HepG2 (cell line): Measurements from ENCODE around the gene NINL. TPM values are rescaled to one million over a fixed set of nuclear protein-coding genes. Genes with fewer than 3 reads are reported as not detected.

Experiments used
- ARNTL ChIP-seq: sonication (generic); formaldehyde crosslinking; IDR thresholded peaks from 2 replicates; pipeline ENCODE4 v1.4.0; 2020; ENCODE audit warnings: mild to moderate bottlenecking, missing genetic modification reagents
- CHD4 ChIP-seq: fragments of 200-600 bp; sonication (generic); IDR thresholded peaks from 2 replicates; pipeline ENCODE4 v1.7.0; 2017; ENCODE audit warnings: mild to moderate bottlenecking, low read length, borderline replicate concordance
- GZF1 ChIP-seq: sonication (generic); formaldehyde crosslinking; IDR thresholded peaks from 2 replicates; pipeline ENCODE4 v1.5.1; 2020; ENCODE audit warnings: mild to moderate bottlenecking, missing genetic modification reagents
- RELA ChIP-seq: sonication (generic); formaldehyde crosslinking; IDR thresholded peaks from 2 replicates; pipeline ENCODE4 v1.4.0; 2020; ENCODE audit warnings: missing genetic modification reagents
- RNF2 ChIP-seq: fragments of 450-650 bp; conservative IDR thresholded peaks from 2 replicates; pipeline ENCODE4 v1.6.1; 2016; ENCODE audit warnings: low read depth
- ZNF235 ChIP-seq: sonication (generic); formaldehyde crosslinking; IDR thresholded peaks from 2 replicates; pipeline ENCODE4 v1.8.1; 2023; ENCODE audit warnings: mild to moderate bottlenecking, missing genetic modification reagents, borderline replicate concordance
- ZNF670 ChIP-seq: sonication (generic); formaldehyde crosslinking; IDR thresholded peaks from 2 replicates; pipeline ENCODE4 v1.8.0; 2022; ENCODE audit warnings: mild to moderate bottlenecking, missing genetic modification reagents, borderline replicate concordance
- ZNF773 ChIP-seq: sonication (generic); formaldehyde crosslinking; IDR thresholded peaks from 2 replicates; pipeline ENCODE4 v1.4.0; 2020; ENCODE audit warnings: missing genetic modification reagents, borderline replicate concordance
- polyA plus RNA-seq, 8 experiments: library from polyadenylated mRNA; depleted of rRNA in 3 of 8; stranded (reverse) in 7 of 8; unstranded in 1 of 8; fragments of >200 nt; fragmentation: Illumina TruSeq in 4 of 8; extraction: Trizol in 4 of 8; gene quantifications; 2 replicates each; pipeline versions ENCODE4 v1.2.1 to v1.2.3, GENCODE V29; 2011 to 2016; ENCODE audit warnings: low read depth in 4 of 8, missing spikeins in 1 of 8, mixed read lengths in 1 of 8; ENCODE audit not compliant: insufficient read depth in 1 of 8
- total RNA-seq, 5 experiments: library from RNA; depleted of rRNA; stranded (reverse); fragments of >200 nt; fragmentation: Illumina TruSeq; extraction: Trizol; gene quantifications; 2 replicates each; pipeline ENCODE4 v1.2.3, GENCODE V29; 2016; ENCODE audit warnings: low read depth in 1 of 5
- TF ChIP-seq, protein P1 (sequence below): sonication (generic); formaldehyde crosslinking; IDR thresholded peaks from 2 replicates; pipeline ENCODE4 v1.4.0; 2020; ENCODE audit warnings: missing genetic modification reagents
- TF ChIP-seq, protein P2 (sequence below): IDR thresholded peaks from 2 replicates; pipeline ENCODE4 v1.6.1; 2016; ENCODE audit warnings: missing genetic modification reagents, missing compliant biosample characterization
- TF ChIP-seq, protein P3 (sequence below): sonication (generic); formaldehyde crosslinking; IDR thresholded peaks from 2 replicates; pipeline ENCODE4 v1.5.0; 2020; ENCODE audit warnings: missing genetic modification reagents, mild to moderate bottlenecking, borderline replicate concordance
- TF ChIP-seq, protein P4 (sequence below): sonication (generic); formaldehyde crosslinking; IDR thresholded peaks from 2 replicates; pipeline ENCODE4 v1.4.0; 2020; ENCODE audit warnings: missing genetic modification reagents, borderline replicate concordance

NINL gene
- total and polyA plus RNA-seq, 2 of the 13 experiments (the other 11 are each of a cell fraction or from before 2014, with no cell fraction given) = 32.3 to 34.3 TPM

DNA sequence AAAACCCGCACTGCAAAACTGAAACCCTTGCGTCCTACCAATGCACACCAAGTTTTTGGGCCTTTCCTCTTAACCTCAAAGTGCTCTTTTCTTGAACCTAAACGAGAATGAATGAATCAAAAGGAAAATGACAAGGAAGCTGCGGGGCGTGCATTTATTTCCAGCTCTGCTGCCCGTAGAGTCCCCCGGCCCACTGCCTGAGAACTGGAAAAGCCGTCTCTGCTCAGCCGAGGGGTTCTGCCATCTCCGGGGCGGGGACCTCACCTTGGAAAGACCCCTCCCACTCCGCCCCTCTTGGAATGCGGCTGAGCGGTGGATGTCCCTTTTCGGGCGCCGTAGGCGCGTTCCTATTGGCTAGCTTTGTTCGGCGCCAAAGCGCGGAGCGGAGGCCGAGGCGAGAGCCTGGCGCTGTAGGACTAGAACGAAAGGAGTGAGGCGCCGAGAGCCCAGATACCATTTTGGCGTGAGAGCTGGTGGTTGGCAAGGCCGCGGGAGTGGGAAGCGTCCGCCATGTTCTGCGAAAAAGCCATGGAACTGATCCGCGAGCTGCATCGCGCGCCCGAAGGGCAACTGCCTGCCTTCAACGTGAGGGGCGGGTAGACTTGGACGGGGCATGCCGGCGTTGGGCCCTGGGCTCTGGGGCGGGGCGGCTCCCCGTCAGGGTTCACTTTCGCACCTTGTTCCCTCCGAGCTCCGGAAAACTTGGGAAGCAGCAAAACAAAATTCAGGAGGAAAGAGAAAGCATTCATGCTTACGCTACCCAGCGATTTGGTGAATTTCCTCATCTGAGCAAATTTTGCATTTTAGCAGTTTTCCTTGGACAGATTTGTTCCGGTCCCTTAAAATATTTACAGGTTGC, 177.8 kb downstream of the NINL start, which contains the start of gene GINS1 (continued):
- TF ChIP-seq, protein P1, sequence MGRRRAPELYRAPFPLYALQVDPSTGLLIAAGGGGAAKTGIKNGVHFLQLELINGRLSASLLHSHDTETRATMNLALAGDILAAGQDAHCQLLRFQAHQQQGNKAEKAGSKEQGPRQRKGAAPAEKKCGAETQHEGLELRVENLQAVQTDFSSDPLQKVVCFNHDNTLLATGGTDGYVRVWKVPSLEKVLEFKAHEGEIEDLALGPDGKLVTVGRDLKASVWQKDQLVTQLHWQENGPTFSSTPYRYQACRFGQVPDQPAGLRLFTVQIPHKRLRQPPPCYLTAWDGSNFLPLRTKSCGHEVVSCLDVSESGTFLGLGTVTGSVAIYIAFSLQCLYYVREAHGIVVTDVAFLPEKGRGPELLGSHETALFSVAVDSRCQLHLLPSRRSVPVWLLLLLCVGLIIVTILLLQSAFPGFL (CRISPR knock-in tag) = peak; percentile 92; the same call in 1 of the 2 replicates
- TF ChIP-seq, protein P2, sequence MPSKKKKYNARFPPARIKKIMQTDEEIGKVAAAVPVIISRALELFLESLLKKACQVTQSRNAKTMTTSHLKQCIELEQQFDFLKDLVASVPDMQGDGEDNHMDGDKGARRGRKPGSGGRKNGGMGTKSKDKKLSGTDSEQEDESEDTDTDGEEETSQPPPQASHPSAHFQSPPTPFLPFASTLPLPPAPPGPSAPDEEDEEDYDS (CRISPR knock-in tag) = peak; percentile 93
- TF ChIP-seq ZNF773 (CRISPR knock-in tag) (peak; percentile 98; the same call in 1 of the 2 replicates), GZF1 (CRISPR knock-in tag) (peak; percentile 79; the same call in 1 of the 2 replicates), RNF2 (peak; percentile 98), RELA (CRISPR knock-in tag) (0 out of 2 replicates have a peak, but pooled peaks have one; percentile 52), ARNTL (CRISPR knock-in tag) (peak; percentile 90), CHD4 (peak; percentile 64; the same call in 1 of the 2 replicates), ZNF235 (CRISPR knock-in tag) (peak; percentile 97; the same call in 1 of the 2 replicates), ZNF670 (peak; percentile 97)
- TF ChIP-seq, protein P3, sequence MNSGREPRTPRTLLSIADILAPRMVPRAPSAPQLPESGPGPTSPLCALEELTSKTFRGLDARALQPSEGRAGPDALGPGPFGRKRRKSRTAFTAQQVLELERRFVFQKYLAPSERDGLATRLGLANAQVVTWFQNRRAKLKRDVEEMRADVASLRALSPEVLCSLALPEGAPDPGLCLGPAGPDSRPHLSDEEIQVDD (CRISPR knock-in tag) = peak; percentile 98
- TF ChIP-seq, protein P4, sequence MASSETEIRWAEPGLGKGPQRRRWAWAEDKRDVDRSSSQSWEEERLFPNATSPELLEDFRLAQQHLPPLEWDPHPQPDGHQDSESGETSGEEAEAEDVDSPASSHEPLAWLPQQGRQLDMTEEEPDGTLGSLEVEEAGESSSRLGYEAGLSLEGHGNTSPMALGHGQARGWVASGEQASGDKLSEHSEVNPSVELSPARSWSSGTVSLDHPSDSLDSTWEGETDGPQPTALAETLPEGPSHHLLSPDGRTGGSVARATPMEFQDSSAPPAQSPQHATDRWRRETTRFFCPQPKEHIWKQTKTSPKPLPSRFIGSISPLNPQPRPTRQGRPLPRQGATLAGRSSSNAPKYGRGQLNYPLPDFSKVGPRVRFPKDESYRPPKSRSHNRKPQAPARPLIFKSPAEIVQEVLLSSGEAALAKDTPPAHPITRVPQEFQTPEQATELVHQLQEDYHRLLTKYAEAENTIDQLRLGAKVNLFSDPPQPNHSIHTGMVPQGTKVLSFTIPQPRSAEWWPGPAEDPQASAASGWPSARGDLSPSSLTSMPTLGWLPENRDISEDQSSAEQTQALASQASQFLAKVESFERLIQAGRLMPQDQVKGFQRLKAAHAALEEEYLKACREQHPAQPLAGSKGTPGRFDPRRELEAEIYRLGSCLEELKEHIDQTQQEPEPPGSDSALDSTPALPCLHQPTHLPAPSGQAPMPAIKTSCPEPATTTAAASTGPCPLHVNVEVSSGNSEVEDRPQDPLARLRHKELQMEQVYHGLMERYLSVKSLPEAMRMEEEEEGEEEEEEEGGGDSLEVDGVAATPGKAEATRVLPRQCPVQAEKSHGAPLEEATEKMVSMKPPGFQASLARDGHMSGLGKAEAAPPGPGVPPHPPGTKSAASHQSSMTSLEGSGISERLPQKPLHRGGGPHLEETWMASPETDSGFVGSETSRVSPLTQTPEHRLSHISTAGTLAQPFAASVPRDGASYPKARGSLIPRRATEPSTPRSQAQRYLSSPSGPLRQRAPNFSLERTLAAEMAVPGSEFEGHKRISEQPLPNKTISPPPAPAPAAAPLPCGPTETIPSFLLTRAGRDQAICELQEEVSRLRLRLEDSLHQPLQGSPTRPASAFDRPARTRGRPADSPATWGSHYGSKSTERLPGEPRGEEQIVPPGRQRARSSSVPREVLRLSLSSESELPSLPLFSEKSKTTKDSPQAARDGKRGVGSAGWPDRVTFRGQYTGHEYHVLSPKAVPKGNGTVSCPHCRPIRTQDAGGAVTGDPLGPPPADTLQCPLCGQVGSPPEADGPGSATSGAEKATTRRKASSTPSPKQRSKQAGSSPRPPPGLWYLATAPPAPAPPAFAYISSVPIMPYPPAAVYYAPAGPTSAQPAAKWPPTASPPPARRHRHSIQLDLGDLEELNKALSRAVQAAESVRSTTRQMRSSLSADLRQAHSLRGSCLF (CRISPR knock-in tag) = peak; percentile 99
